GM12878 (cell line): ENCODE measurements around the gene CYB5R2. TPM values are rescaled to one million over a fixed set of nuclear protein-coding genes. Genes with fewer than 3 reads are reported as not detected.

Experiments
- ATAC-seq: fragments of 200-7000 bp; cut with Tn5 transposase; 3 replicates; pipeline ENCODE4 v1.9.1; 2020; ENCODE audit warnings: mild to moderate bottlenecking, moderate library complexity
- BruUV-seq: library from RNA; stranded (reverse); fragments of 400-500 nt; replicated peaks from 2 replicates; lab custom pipeline; 2021; lab: Mats Ljungman, UMichigan
- CTCF ChIA-PET: fragments of 300-600 bp; sonication (Branson Sonifier 250); formaldehyde crosslinking; extraction: SDS; loops from one replicate; lab custom pipeline; 2021; ENCODE audit warnings: inconsistent platforms; lab: Yijun Ruan, JAX
- POLR2A ChIA-PET: fragments of 350-600 bp; formaldehyde crosslinking; extraction: SDS; loops from one replicate; lab custom pipeline; 2021; ENCODE audit warnings: inconsistent platforms; lab: Charles Lee
- RAD21 ChIA-PET: fragments of 300-600 bp; sonication (Branson Sonifier 250); formaldehyde crosslinking; loops from one replicate; lab custom pipeline; 2023; ENCODE audit warnings: antibody characterized with exemption; ENCODE audit not compliant: unreplicated experiment; lab: Charles Lee
- SMC1A ChIA-PET: fragments of 300-600 bp; sonication (Branson Sonifier 250); formaldehyde crosslinking; loops from one replicate; lab custom pipeline; 2023; ENCODE audit not compliant: unreplicated experiment, uncharacterized antibody; lab: Charles Lee
- DNase-seq: peaks from one replicate; pipeline ENCODE4 v3.0.0-alpha.2; 2011; ENCODE audit warnings: low read depth, low spot score
- FAIRE-seq: peaks from 3 replicates; lab custom pipeline; 2011; peaks lifted over from hg19 to GRCh38; lab: Jason Lieb, UNC
- H2AFZ ChIP-seq: 2 replicates; pipeline ENCODE4 v1.6.0; 2011; ENCODE audit warnings: low read depth, low read length, control low read depth; ENCODE audit not compliant: control insufficient read depth
- H3K27ac ChIP-seq: 2 replicates; pipeline ENCODE4 v1.5.1; 2011; ENCODE audit warnings: control low read depth; ENCODE audit not compliant: control insufficient read depth, insufficient read depth
- H3K27me3 ChIP-seq, 2 experiments: replicated peaks in 1 of 2; 2 replicates each; pipeline versions ENCODE4 v1.6.0 to v1.6.1; 2011; ENCODE audit warnings: low read length in 1 of 2; ENCODE audit not compliant: control insufficient read depth in 2 of 2, insufficient read depth in 2 of 2
- H3K36me3 ChIP-seq, 2 experiments: 2 replicates each; pipeline ENCODE4 v1.5.1; 2011; ENCODE audit warnings: low read length in 1 of 2; ENCODE audit not compliant: control insufficient read depth in 2 of 2, insufficient read depth in 2 of 2
- H3K4me1 ChIP-seq: 2 replicates; pipeline ENCODE4 v1.6.1; 2011; ENCODE audit warnings: mild to moderate bottlenecking, low read length, moderate library complexity, mixed read lengths; ENCODE audit not compliant: control insufficient read depth, insufficient read depth
- H3K4me2 ChIP-seq: 2 replicates; pipeline ENCODE4 v1.6.0; 2011; ENCODE audit warnings: control low read depth; ENCODE audit not compliant: control insufficient read depth, insufficient read depth
- H3K4me3 ChIP-seq: fragments of 200-600 bp; sonication (generic); 2 replicates; pipeline ENCODE4 v1.5.1; 2016
- H3K79me2 ChIP-seq: 2 replicates; pipeline ENCODE4 v1.6.0; 2011; ENCODE audit warnings: low read length; ENCODE audit not compliant: control insufficient read depth, insufficient read depth
- H3K9ac ChIP-seq: 2 replicates; pipeline ENCODE4 v1.8.0; 2011; ENCODE audit warnings: low read length, control low read depth, mixed read lengths; ENCODE audit not compliant: control insufficient read depth, insufficient read depth
- H3K9me3 ChIP-seq: replicated peaks from 3 replicates; pipeline ENCODE4 v1.5.1; 2011; ENCODE audit warnings: mild to moderate bottlenecking, low read length; ENCODE audit not compliant: control insufficient read depth, insufficient read depth
- H4K20me1 ChIP-seq: 2 replicates; pipeline ENCODE4 v1.6.0; 2011; ENCODE audit not compliant: control insufficient read depth, insufficient read depth
- CTCF ChIP-seq, 3 experiments: IDR thresholded peaks in 2 of 3; conservative IDR thresholded peaks in 1 of 3; 2 replicates each; pipeline ENCODE4 v1.5.1; 2011; ENCODE audit warnings: low read depth in 3 of 3, low read length in 3 of 3, mild to moderate bottlenecking in 3 of 3, control low read depth in 2 of 3, moderate library complexity in 2 of 3, inconsistent platforms in 1 of 3, mixed read lengths in 1 of 3; ENCODE audit not compliant: control insufficient read depth in 2 of 3, insufficient read depth in 1 of 3; ENCODE audit errors: extremely low read depth in 1 of 3
- NFIC ChIP-seq: IDR thresholded peaks from 2 replicates; pipeline ENCODE4 v1.6.1; 2012; ENCODE audit warnings: low read depth, mild to moderate bottlenecking, inconsistent platforms, low read length, moderate library complexity
- NKRF ChIP-seq: fragments of 450-650 bp; conservative IDR thresholded peaks from 2 replicates; pipeline ENCODE4 v1.6.1; 2017; ENCODE audit warnings: mild to moderate bottlenecking, moderate library complexity
- RAD21 ChIP-seq: IDR thresholded peaks from 2 replicates; pipeline ENCODE4 v1.6.1; 2011; ENCODE audit warnings: mild to moderate bottlenecking, low read depth, low read length, moderate library complexity; ENCODE audit not compliant: insufficient read depth
- RB1 ChIP-seq: fragments of 450-650 bp; formaldehyde crosslinking; IDR thresholded peaks from 2 replicates; pipeline ENCODE4 v1.6.1; 2017; ENCODE audit warnings: mild to moderate bottlenecking, borderline replicate concordance
- SIN3A ChIP-seq: IDR thresholded peaks from 2 replicates; pipeline ENCODE4 v1.6.1; 2012; ENCODE audit warnings: low read depth, low read length, improper control_type of control experiment
- SMC3 ChIP-seq: IDR thresholded peaks from 2 replicates; pipeline ENCODE4 v1.6.1; 2011; ENCODE audit warnings: low read length, improper control_type of control experiment, borderline replicate concordance
- YY1 ChIP-seq: IDR thresholded peaks from 2 replicates; pipeline ENCODE4 v1.6.1; 2011; ENCODE audit warnings: low read depth, mild to moderate bottlenecking, low read length
- WGBS: methylation state at CpG from one replicate; pipeline ENCODE4 v1.1.6; 2016; ENCODE audit warnings: low lambda C conversion rate; ENCODE audit not compliant: insufficient replicate concordance, insufficient coverage; ENCODE audit errors: missing lambda C conversion rate; 5-methylcytosine and 5-hydroxymethylcytosine counted together
- in situ Hi-C: fragments of 300-500 bp; cut with MboI; formaldehyde crosslinking; loops from 9 replicates; pipeline ENCODE4 v1.14.3; 2018; ENCODE audit warnings: mixed read lengths
- intact Hi-C: fragments of 100-400 bp; cut with micrococcal nuclease; formaldehyde crosslinking; loops from one replicate; pipeline ENCODE4 v1.14.2; 2022; ENCODE audit not compliant: unreplicated experiment
- polyA plus RNA-seq, 11 experiments: library from polyadenylated mRNA; depleted of rRNA in 4 of 11; unstranded in 6 of 11; stranded (reverse) in 5 of 11; fragments of >200 nt; fragmentation: Nextera tagmentation in 4 of 11; fragmentation: Illumina TruSeq in 1 of 11; extraction: Ambion mirVana in 4 of 11; extraction: Trizol in 1 of 11; gene quantifications; 1 replicate in 1 of 11; 2 replicates in 10 of 11; pipeline versions ENCODE4 v1.2.1 to v1.2.3, GENCODE V29; 2011 to 2016; ENCODE audit warnings: inconsistent platforms in 2 of 11, missing spikeins in 2 of 11, low read depth in 1 of 11
- total RNA-seq, 4 experiments: library from RNA; depleted of rRNA in 3 of 4; stranded (reverse); fragments of >200 nt in 3 of 4; fragmentation: Illumina TruSeq in 1 of 4; extraction: Trizol in 1 of 4; gene quantifications; 2 replicates each; pipeline versions ENCODE4 v1.2.1 to v1.2.3, GENCODE V29; 2013 to 2021
- TF ChIP-seq, protein P1 (sequence below): fragments of 450-650 bp; IDR thresholded peaks from 2 replicates; pipeline ENCODE4 v1.6.1; 2017; ENCODE audit warnings: antibody characterized with exemption, mild to moderate bottlenecking, moderate library complexity

The CYB5R2 gene
- total and polyA plus RNA-seq, 10 of the 15 experiments (the other 5 are each of a cell fraction or from before 2014, with no cell fraction given): 21.0 to 111 (median 70.4) TPM

DNA sequence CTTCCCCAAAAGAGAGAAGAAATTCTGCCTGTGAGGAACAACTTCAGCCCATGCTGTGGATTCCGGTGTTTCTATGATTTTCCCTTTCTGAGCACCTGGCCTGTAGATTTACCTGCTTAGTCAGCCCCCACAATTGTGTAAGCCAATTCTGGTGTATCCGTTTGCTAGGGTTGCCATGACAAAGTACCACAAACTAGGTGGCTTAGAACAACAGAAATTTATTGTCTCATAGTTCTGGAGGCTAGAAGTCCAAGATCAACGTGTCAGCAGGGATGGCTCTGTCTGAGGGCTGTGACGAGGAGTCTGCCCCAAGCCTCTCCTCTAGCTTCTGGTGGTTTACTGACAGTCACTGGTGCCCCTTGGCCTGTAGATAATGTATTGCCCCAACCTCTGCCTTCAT lies 15.9 kb upstream of the CYB5R2 start (continued):
- TF ChIP-seq, protein P1, sequence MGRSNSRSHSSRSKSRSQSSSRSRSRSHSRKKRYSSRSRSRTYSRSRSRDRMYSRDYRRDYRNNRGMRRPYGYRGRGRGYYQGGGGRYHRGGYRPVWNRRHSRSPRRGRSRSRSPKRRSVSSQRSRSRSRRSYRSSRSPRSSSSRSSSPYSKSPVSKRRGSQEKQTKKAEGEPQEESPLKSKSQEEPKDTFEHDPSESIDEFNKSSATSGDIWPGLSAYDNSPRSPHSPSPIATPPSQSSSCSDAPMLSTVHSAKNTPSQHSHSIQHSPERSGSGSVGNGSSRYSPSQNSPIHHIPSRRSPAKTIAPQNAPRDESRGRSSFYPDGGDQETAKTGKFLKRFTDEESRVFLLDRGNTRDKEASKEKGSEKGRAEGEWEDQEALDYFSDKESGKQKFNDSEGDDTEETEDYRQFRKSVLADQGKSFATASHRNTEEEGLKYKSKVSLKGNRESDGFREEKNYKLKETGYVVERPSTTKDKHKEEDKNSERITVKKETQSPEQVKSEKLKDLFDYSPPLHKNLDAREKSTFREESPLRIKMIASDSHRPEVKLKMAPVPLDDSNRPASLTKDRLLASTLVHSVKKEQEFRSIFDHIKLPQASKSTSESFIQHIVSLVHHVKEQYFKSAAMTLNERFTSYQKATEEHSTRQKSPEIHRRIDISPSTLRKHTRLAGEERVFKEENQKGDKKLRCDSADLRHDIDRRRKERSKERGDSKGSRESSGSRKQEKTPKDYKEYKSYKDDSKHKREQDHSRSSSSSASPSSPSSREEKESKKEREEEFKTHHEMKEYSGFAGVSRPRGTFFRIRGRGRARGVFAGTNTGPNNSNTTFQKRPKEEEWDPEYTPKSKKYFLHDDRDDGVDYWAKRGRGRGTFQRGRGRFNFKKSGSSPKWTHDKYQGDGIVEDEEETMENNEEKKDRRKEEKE: no peak
- no peak for TF ChIP-seq RB1
- TF ChIP-seq SIN3A: no peak
- TF ChIP-seq, all 136 proteins: peak for 0

GRCh38 chr11:7688238-7688826 lies 15.0 kb upstream of the CYB5R2 start:
- ChIA-PET RAD21 (interaction anchor here (0.8 to 2.4 kb wide), 5 partner anchors 16 to 590 kb away, joined by 3 to 8 read pairs (median 4); no protein-coding TSS in a partner anchor), CTCF (interaction anchor here (0.7 to 5.4 kb wide), 17 partner anchors 8 to 814 kb away, joined by 3 to 30 read pairs (median 6); no protein-coding TSS in a partner anchor), POLR2A (no interaction called here), SMC1A (interaction anchor here (0.6 to 2.2 kb wide), 7 partner anchors 109 to 1097 kb away, joined by 3 to 8 read pairs (median 4); no protein-coding TSS in a partner anchor)
- intact Hi-C loops (loop anchor here (1.0 to 5.0 kb wide), 5 partner anchors 117 to 876 kb away; partner anchors contain the start of gene PPFIBP2), in situ Hi-C loops (no loop called here)
- TF ChIP-seq RAD21: peak; percentile 80
- TF ChIP-seq NFIC: no peak
- TF ChIP-seq SMC3: peak; percentile 84
- TF ChIP-seq CTCF (IDR thresholded peaks at IDR 0.05 in 2 of 3, conservative IDR thresholded peaks at IDR 0.05 in 1 of 3; ENCODE audit: control insufficient read depth in 2 of 3, extremely low read depth in 1 of 3, insufficient read depth in 1 of 3, low read depth in 3 of 3, low read length in 3 of 3): peak; percentile 76 to 80 (median 79)
- TF ChIP-seq NKRF: no peak
- peak; percentile 60 for TF ChIP-seq YY1
- Histone ChIP-seq H4K20me1 (no peaks in the 10 kb centered on the region), H3K9me3 (no peaks in the 10 kb centered on the region), H3K27ac (no peak overlapping the region), H3K4me1 (no peaks in the 10 kb centered on the region), H3K27me3 (peaks cover 0 to 2% of the 10 kb centered on the region in 2 experiments; a peak in 2 of 4 replicates), H3K4me3 (no peak overlapping the region), H3K4me2 (no peak overlapping the region), H2AFZ (no peak overlapping the region), H3K9ac (no peak overlapping the region), H3K36me3 (no peaks in the 10 kb centered on the region), H3K79me2 (no peaks in the 10 kb centered on the region)
- no TSS peak for BruUV-seq
- FAIRE-seq: peak; percentile 52
- WGBS: 0% methylated on average over 4 of the region's 4 CpGs
- peak; percentile 84 for ATAC-seq
- DNase-seq: no peak
